CD4-positive, alpha-beta T cell treated with Interleukin-15 for 4 hours (primary cell): ENCODE data around the gene MSI2.
"Not testable (repeated sequence)": the region's sequence is repeated elsewhere in the genome, so short reads cannot be mapped to it uniquely, and the experiment has no call there.

Experiments used
- DNase-seq: peaks from one replicate; pipeline ENCODE4 v3.0.0-alpha.2; 2020; ENCODE audit warnings: low spot score

Gene MSI2

DNA sequence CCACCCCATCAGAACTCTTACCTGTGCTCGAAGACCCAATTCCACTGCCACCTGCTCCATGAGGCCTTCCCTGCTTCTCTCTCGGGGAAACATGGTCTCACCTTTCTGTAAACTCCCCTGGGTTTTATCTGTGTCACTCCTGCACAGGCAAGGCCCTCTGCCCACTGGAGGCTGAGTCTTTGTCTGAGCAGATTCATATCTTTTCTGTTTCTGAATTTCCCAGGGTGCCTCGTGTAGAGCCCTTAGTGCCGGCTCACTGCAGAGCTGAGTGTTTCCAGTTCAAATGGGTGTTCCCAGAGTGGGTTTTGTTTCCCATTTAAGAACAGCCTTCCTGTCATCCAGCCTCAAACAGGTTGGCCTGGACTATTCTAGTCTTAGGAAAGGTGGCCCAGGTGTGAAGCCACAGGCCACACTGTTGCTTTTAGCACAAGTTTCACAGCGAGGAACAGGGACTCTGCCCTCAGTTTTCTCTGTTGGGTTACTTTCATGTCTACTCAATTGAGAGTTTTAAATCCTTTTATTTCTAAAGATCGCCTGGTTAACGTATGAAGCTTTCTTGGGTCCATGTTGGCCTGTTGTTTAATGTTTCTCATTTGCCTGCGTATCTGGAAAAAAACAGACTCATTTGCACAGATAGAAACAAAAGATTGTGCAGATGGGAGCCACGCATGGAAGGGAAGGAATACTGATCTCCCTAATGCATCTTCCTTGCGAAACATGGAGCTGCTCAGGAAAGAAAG, 228.7 kb downstream of the MSI2 start:
- DNase-seq = no peak

DNA sequence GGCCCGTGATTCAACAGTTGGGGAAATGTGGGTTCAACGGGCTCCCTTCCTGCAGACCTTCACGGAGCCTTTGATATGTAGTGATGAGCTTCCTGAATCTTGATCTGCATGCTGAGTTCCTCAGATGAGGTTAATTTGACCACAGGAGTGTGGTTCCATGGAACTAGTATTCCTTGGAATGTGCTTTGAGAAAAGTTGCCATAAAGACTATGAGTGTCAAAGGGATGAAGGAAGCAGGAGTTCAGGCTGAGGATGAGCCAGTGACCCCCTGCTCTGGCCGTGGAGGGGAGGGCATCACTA, 229.2 kb downstream of the MSI2 start:
- no peak for DNase-seq

DNA sequence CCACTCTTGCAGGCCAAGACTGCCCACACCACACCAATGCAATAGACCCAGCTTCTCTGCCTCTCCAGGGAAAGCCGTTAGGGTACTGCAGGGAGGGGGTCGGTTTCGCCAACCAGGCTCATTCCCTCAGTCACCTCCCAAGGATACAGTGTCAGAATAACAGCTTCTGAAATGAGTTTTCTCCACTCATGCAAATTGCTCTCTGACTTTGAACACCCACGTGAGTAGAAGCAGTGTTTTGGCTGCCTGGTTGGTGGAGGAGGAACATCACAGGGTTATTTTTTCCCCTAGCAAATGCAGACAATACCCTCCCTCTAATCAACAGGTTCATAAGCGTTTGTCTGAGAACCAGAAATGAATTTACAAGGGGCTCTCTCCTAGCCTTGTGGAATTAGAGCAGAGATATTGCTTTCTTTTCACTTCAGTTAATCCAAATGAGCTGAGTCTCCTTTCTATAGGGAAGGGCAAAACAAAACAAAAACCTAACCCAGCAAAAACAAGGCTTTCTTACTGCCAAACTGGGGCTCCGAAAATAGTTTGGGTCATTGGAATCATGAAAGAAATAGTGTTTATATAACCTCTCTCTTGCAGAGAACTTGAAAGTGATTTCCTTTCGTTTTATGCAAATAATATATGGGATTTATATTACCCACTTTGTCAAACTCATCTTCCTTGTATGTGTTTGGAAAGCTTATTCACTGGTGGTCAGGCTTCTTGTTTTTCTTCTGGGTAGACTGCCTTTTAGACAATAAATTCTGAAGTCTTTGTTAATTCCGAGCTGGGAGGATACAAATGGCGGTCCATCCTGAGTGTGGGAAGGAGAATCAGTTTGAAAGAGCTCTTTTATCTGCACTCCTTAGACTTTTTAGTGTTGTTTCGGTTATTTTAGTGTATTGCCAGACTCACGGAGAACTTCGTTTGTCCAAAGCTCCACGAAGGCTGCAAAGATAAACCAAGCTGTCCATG, 229.9 kb downstream of the MSI2 start:
- DNase-seq = no peak

DNA sequence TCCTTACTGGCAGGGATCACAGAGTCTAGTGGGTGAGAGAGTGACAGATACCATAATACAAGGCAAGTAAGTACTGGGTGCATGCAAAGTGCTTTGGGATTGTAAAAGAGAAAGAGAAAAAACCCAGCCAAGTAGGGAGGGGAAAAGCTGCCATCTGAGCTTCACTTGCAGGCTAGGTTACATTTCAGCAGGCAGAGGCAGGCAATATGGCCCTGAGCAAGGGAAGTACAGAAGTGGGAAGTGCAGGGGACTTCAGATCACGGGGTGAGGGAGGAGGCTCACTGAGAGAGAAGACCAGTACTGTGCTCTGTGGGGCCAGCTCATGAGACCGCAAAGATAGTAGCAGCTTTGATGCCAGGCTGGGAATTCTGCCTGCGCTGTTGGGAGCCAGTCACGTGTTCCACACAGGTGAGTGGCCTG, 230.6 kb downstream of the MSI2 start:
- DNase-seq = no peak

DNA sequence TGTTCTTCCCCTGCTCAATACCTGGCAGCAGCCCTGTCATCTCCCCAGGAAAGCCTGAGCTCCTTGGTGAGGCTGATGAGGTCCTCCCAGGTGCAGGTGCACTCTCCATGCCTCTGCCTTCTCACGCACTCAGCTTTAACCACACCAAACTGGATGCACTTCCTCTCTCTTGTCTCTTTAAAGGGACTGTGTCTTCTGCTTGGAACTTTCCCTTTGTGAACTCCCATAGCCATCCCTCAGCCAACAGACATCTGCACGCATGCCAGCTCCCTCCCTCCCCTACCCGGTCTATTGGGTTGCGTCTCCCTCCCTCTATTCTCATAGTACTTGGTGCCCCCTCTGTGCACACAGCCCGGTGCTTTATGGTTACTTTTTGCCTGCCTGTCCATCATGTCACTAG, 231.2 kb downstream of the MSI2 start:
- DNase-seq = no peak

DNA sequence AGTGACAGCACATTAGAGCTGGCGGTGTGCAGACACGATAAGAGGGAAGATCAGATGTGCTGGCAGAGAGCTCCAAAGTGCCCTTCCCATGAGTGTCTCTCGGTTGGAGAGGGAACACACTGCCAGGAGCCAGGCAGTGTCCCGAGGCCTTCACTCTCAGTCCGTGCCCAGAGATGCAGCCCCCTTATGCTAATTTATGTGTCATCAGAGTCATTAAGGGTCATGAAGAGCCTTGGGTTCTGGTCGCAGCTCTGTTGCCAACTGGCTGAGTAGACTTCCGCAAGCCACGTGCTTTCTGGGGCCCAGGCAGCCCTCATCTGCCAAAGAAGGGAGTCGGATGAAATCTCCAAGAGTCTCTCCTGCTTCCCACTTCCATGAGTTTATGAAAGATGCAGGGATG, 232.5 kb downstream of the MSI2 start:
- DNase-seq = no peak

DNA sequence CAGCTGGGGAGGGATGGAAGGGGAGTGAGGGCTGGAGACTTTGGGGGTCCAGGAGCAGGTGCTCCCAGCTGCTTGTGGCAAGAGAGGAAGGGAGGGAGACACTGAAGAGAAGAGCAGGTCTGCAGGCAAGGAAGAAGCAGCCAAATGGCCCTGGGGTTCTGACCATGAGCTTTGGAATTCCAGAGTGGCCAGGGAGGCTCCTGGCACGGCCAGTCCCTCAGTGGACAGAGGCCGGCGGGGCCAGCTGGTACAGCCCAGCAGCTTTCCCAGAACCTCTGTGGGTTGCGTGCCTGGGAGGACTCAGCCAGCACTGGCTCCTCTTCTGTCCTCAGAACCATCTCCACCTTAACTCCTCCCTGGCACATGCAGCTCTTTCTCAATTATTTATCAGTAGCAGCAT, 233.0 kb downstream of the MSI2 start:
- no peak for DNase-seq

DNA sequence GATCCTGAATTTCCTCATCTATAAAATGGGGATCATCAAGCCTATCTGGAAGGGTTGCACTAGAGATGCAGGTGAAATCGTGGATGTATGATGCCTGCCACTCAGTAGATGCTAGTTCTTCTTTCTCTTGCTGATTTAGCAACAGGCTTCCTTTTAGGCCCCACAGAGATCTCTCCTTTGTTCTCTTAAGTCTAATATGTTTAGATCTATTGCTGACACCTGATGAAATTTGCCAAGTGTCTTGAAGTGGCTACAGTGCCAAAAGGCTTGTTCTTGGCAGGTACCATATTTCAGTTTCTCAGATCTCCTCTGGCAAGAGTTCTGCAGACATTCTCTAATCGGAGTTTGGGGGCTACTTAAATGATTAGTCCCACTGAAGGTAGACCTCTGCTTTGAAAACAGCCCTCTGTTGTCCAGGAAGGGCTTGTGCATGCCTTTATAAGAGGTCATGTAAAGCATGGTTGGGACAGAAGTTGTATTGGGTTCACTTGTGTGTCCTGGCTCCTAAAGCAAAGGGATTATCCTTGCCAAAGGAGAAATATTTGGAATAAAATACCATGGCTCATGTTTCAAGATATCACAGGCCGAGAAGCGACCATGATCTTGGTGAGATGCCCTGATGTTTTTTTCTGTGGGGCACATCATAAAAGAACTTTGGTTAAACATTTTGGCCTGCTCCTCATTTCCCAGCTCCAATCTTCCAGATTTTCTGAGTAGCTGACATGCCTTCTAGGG, 234.0 kb downstream of the MSI2 start:
- no peak for DNase-seq

DNA sequence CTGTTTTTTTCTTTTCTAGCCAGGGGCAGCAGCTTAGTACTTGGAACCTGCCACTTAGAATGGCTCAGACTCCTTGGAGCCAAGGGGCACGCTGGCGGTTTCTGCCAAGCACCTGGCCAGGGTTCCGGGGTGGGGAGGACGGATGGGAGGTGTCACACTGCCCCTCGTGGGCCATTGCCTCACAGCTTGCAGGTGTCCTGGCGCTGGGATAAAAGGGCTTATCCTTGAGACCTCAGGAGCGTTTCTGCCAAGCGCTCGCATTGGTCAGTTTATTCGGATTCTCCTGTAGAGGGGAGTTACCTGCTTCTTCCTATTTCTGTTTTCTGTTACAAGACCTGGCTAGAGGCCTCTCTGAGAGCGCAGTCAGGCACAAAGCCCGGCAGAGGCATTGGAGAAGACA, 234.6 kb downstream of the MSI2 start:
- DNase-seq = no peak

DNA sequence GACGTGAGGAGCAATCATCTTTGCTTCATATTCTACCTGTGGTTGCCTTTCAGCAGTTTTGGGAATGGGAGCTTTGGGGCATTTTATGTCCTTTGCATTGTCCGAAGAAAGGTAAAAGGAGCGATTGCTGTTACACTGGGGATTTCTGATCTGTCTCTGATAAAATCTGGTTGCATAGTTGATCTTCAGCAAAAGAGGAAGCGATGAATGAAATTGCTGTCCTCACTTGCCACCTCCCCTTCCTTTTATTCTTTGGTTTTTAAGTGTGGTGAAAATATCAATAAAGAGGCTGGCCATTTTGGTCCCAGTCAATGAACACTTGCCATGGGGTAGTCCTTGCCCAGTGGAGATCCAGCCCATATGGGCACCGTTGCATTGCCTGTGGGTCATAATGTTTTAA, 236.8 kb downstream of the MSI2 start:
- no peak for DNase-seq

DNA sequence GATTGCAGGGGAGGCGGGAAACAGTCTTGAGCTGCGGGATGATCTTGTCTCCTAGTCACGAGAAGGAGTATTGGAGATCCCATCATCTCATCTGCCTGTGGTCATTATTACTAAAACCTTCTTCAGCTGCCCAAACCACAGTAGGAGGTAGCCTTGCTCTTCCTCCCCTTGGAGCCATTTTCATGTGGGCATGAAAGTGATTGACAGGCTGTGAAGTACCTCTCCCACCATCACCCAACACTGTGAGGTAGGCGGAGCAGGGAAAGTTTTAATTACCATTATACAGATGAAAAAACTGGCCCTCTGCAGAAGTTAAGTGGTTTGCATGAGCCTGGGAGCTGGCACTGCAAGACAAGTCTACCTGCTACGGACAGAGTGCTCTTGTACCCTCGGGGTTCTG, 237.3 kb downstream of the MSI2 start:
- no peak for DNase-seq

DNA sequence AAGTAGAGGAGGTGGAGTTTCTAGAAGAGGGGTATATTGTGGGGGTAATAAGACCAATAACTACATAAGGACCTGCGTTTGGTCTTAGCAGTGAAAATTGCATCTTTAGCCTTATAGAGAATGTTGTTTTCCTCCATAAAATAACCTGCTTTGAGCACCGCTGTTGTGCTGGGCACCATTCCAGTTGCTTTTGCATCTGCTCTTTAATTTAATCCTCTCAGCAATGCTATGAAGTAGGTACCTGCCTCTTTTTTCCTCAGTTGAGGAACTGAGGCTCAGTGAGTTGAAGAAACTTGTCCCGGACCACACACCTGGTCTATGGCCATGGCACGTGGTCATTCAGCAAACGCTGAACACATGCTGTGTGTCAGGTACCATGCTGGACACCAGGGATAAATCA, 238.1 kb downstream of the MSI2 start:
- DNase-seq = no peak

DNA sequence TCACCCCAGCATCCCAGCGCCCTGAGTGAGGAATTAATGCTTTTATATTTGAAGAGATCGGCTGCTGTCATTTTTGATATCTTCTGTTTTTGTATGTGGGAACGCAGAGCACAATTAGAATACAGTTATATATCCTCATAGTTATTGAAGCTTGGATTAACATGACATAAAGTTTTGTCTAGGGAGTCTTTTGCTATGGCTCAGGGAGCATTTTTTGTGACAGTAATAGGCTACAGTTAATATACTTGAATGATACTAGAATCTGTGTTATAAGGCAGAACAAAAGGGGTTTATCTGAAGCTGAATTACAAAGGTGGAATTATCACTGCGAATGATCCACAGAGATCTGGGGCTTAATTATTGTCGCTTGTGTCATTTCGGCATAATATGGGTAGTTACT, 239.4 kb downstream of the MSI2 start:
- no peak for DNase-seq

DNA sequence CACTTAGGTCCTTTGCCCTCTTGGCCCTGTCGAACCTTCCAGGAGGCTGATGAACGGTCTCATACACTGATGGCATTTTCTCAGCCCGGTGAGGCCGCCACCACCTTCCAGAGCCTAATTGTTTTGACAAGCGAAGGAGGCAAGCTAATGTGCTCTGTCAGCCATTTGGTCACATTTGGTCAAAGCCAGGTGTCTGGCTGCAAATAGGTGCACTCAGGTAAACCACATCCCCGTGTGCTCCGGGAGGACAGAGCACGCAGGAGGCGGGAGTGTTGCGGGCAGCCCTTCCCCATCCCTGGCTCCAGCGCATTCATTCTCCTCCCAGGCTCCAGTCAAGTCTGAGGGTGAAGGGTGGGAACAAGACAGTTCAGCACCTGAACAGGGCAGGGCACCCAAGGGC, 240.1 kb downstream of the MSI2 start:
- DNase-seq = no peak

DNA sequence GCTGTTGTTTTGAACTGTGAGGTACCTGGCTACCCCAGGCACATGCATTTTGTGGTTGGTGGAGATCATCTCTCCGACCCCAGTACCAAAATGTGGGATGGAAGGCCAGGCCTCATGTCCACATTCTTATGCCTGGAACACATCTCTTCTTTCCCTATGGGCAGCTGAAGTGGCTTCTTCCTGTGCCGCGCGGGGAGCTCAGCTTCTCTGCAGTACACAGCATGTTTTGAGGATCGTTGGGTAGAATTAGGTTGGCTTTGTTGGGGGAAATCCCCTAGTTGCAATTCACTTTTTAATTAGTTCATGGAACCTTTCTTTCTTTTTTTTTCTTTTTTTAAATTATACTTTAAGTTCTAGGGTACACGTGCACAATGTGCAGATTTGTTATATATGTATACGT, 242.1 kb downstream of the MSI2 start:
- no peak for DNase-seq

DNA sequence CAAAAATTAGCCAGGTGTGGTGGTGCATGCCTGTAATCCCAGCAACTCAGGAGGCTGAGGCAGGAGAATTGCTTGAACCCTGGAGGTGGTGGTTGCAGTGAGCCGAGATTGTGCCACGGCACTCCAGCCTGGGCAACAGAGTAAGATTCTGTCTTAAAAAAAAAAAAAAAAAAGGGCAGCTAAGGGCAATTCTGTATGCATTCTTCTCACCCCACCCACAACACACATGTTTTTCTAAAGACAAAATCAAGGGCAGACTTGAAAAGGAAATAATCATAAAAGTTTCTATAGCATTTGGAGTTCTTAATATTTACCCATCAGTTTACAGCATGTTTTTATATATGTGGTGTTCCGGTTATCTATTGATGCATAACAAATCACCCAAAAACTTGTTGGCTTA, 242.9 kb downstream of the MSI2 start:
- DNase-seq = not testable (repeated sequence)

DNA sequence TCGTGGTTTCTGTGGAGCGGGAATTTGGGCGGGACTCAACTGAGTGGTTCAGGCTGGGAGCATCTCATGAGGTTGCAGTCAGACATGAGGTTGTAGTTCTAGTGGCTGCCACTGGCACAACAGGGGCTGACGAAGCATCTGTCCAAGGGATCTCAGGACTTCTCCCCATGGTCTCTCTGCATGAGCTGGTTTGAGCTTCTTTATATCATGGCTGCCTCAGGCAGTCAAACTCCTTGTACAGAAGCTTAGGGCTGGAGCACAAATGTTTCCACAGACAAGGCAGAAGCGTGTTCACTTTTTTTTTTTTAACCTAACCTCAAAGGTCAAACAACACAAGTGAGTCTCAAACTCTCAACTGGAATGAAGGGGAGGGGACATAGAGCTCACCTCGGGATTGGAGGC, 243.3 kb downstream of the MSI2 start:
- DNase-seq = no peak

DNA sequence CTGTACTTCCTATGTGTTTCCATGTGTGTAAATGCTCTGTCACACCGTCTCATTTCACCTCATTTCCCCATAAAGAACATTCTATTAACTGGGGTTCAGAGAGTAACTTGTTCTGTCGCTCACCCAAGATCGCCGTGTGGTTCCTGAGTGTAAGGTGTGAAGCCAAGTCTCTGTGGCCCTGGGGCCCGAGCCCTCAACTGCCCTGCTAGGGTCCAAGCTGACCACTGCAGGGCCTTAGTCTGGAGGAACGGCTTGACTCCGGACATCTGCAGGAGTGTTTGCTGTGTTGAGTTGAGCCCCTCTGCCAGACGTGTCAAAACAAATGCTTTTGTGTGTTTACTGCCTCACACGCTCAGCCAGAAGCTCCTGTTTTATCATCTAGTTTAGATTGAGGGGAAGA, 244.7 kb downstream of the MSI2 start:
- DNase-seq = no peak

DNA sequence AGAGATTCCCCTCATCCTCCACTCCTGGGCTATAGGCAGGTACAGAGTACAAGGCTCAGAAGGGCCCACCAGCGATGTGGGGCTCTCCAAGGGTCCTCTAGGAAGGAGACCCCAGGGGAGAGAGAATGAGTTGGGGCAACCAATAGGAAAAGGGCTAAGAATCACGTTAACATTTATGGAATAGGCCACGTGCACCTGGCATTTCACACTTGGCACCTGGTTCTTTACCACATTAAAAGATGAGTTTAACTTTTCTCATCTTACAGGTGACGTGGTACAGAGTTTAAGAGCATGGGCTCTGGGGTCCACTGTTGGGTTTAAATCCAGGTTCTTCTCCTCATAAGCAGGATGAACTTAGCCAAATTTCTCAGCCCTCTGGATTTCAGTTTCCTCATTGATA, 245.7 kb downstream of the MSI2 start:
- DNase-seq = no peak

DNA sequence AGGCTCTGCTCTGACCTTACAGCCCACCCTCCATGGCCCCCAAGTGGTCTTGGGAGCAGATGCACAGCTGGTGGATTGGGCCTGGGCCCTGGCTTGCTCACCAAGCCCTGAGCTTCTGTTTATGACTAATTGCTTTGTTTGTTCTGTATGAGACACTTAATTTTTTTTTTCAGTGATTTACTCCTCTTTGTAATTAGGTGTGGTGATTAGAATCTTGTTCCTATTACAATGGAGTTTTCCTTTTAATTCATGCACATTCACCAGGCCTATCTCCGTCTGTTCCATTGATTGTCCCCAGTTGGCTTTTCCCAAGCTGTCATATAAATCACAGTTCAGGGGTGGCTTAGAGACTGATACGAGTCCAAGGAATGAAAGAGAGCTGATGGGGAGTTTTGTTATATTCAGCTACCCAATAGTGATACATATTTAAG, 246.5 kb downstream of the MSI2 start:
- DNase-seq = no peak

DNA sequence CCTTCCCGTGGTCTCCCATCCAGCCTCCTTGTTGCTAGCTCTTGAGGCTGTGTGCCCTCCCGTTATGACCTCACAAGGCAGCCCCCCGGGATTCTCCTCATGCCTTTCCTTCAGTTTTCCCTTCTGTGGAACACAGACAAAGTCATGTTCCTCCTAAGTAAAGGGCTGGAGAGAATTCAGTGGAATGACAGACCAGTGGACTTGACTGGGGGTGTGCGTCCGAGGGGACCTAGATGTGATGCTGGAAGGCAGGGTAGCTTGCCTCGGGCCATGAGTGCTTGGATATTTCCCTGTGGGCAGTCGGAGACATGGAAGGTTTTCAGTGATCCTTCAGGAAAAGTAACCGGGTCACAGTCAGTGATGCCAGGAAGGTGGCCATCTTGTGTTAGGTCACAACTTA, 247.9 kb downstream of the MSI2 start:
- no peak for DNase-seq

DNA sequence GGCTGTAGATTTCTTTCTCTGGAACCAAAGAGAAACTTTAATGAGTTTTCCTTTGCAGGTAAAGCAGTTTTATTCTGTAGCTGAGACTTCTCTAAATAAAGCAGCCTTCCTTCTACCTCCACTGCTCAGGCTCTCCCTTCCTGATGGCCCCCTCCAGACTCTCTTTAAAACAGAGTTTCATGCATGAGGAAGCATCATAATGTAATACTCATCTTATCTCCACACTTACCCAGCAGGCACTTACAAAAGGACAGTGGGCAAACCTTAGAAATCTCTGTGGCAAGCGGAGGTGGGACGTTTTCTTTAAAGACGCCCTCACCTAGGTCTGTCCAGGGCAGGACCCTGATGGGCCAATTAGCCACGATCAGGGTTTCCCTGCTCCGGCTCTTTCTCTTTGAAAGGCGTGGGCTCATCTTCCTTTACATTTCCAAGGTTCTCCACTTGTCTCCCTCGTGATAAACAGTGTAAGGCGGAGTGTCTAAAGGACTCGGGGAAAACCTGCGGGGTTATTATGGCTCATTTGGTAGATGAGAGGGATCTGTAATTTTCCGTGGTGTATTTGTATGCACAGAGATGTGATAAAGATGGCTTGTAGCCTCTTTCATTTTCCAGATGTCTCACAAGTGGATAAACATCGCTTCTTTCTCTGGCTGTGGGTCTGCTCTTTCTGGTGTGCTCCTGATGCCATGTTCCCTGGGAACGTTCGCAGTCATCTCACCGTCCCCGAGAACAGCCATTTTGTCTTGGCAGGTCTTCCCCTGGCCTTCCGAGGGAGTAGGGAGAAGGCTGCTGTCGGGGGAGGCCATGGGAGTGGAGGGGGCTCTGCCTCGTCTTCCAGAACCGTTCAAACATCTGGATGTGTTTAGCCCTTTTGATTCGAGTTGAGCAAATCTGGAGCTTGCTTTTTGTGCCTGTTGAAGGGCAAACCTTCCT, 249.8 kb downstream of the MSI2 start:
- DNase-seq = no peak
